ENCODE measurements around the gene GNG13. TPM values are rescaled to one million over a fixed set of nuclear protein-coding genes. Genes with fewer than 3 reads are reported as not detected.

The GNG13 gene
- total and polyA plus RNA-seq, 9 of the 15 experiments (the other 6 are each of a cell fraction or from before 2014, with no cell fraction given) = not detected

DNA sequence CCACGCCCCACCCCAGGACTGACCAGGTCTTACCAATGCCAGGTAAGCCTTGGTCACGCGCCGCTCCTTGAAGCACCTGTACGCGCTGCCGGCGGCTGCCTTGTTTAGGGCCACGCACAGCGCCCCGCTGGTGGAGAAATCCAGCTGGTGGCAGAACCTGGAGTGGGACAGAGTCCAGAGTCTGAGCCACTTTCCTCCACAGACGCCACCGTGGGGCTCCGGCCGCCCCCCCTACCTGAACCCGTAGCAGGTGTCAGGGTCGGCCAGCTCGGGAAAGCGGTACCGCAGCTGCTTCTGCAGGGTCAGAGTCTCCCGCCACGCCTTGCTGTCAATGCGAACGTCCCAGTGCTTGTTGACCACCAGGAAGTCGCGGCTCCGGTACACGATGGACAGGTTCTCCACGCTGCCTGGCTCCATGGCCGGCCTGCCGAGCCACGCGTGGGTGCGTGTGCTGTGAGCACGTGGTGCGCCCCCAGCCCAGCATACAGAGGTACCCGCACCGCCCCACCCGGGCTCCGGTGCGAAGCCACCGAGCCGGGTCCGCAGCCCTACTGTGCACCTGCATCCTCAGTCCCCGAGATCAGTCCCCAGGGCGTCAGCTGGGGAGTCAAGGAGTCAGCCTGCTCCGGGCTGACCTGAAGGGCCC, 13.1 kb downstream of the GNG13 start (continued):
- TF ChIP-seq, protein P1, sequence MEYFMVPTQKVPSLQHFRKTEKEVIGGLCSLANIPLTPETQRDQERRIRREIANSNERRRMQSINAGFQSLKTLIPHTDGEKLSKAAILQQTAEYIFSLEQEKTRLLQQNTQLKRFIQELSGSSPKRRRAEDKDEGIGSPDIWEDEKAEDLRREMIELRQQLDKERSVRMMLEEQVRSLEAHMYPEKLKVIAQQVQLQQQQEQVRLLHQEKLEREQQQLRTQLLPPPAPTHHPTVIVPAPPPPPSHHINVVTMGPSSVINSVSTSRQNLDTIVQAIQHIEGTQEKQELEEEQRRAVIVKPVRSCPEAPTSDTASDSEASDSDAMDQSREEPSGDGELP (CRISPR knock-in tag; IDR thresholded peaks at IDR 0.05; ENCODE audit: borderline replicate concordance) = peak; percentile 80
- TF ChIP-seq ZNF717 (CRISPR knock-in tag; IDR thresholded peaks at IDR 0.05) = no peak
- no peak for TF ChIP-seq PHB2 (IDR thresholded peaks at IDR 0.05; ENCODE audit: low read depth)
- TF ChIP-seq CREM (IDR thresholded peaks at IDR 0.05; ENCODE audit: low read depth) = no peak
- TF ChIP-seq COPS2 (conservative IDR thresholded peaks at IDR 0.05) = no peak
- TF ChIP-seq NFYB (IDR thresholded peaks at IDR 0.05; ENCODE audit: extremely low read depth, insufficient read length) = no peak
- TF ChIP-seq, protein P2, sequence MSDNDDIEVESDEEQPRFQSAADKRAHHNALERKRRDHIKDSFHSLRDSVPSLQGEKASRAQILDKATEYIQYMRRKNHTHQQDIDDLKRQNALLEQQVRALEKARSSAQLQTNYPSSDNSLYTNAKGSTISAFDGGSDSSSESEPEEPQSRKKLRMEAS (CRISPR knock-in tag; IDR thresholded peaks at IDR 0.05) = peak; percentile 42
- TF ChIP-seq JUND (IDR thresholded peaks at IDR 0.05; ENCODE audit: borderline replicate concordance, low read depth, low read length) = no peak
- TF ChIP-seq JUND (tag; IDR thresholded peaks at IDR 0.05; ENCODE audit: borderline replicate concordance, low read depth, low read length) = no peak
- no peak for TF ChIP-seq CEBPB (tag; IDR thresholded peaks at IDR 0.05)
- TF ChIP-seq ZNF436 (CRISPR knock-in tag; IDR thresholded peaks at IDR 0.05) = no peak
- TF ChIP-seq ZNF12 (CRISPR knock-in tag; IDR thresholded peaks at IDR 0.05) = peak; percentile 19; the same call in 1 of the 2 replicates
- no peak for TF ChIP-seq ZKSCAN8 (CRISPR knock-in tag; IDR thresholded peaks at IDR 0.05)
- no peak for TF ChIP-seq DNMT1 (IDR thresholded peaks at IDR 0.05)
- TF ChIP-seq, protein P3, sequence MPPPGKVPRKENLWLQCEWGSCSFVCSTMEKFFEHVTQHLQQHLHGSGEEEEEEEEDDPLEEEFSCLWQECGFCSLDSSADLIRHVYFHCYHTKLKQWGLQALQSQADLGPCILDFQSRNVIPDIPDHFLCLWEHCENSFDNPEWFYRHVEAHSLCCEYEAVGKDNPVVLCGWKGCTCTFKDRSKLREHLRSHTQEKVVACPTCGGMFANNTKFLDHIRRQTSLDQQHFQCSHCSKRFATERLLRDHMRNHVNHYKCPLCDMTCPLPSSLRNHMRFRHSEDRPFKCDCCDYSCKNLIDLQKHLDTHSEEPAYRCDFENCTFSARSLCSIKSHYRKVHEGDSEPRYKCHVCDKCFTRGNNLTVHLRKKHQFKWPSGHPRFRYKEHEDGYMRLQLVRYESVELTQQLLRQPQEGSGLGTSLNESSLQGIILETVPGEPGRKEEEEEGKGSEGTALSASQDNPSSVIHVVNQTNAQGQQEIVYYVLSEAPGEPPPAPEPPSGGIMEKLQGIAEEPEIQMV (tag; conservative IDR thresholded peaks at IDR 0.05; ENCODE audit: low read depth) = no peak
- TF ChIP-seq, protein P4, sequence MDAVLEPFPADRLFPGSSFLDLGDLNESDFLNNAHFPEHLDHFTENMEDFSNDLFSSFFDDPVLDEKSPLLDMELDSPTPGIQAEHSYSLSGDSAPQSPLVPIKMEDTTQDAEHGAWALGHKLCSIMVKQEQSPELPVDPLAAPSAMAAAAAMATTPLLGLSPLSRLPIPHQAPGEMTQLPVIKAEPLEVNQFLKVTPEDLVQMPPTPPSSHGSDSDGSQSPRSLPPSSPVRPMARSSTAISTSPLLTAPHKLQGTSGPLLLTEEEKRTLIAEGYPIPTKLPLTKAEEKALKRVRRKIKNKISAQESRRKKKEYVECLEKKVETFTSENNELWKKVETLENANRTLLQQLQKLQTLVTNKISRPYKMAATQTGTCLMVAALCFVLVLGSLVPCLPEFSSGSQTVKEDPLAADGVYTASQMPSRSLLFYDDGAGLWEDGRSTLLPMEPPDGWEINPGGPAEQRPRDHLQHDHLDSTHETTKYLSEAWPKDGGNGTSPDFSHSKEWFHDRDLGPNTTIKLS (IDR thresholded peaks at IDR 0.05; ENCODE audit: borderline replicate concordance, low read depth) = no peak
- TF ChIP-seq ZNF124 (CRISPR knock-in tag; IDR thresholded peaks at IDR 0.05) = no peak
- no peak for TF ChIP-seq RCOR1 (IDR thresholded peaks at IDR 0.05; ENCODE audit: borderline replicate concordance in 1 of 2, low read depth in 2 of 2, low read length in 2 of 2)
- no peak for TF ChIP-seq BDP1 (IDR thresholded peaks at IDR 0.05; ENCODE audit: insufficient read depth, insufficient read length)
- TF ChIP-seq TARDBP (IDR thresholded peaks at IDR 0.05) = no peak
- TF ChIP-seq RBM17 (IDR thresholded peaks at IDR 0.05; ENCODE audit: borderline replicate concordance, low read depth, low read length) = no peak
- no peak for TF ChIP-seq HDAC8 (tag; IDR thresholded peaks at IDR 0.05)
- TF ChIP-seq CBFA2T2 (conservative IDR thresholded peaks at IDR 0.05) = no peak
- TF ChIP-seq MTA1 (IDR thresholded peaks at IDR 0.05; ENCODE audit: borderline replicate concordance) = no peak
- TF ChIP-seq, protein P5, sequence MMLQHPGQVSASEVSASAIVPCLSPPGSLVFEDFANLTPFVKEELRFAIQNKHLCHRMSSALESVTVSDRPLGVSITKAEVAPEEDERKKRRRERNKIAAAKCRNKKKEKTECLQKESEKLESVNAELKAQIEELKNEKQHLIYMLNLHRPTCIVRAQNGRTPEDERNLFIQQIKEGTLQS (IDR thresholded peaks at IDR 0.05) = no peak
- TF ChIP-seq, protein P5 (CRISPR knock-in tag; conservative IDR thresholded peaks at IDR 0.05) = 0 out of 2 replicates have a peak, but pooled peaks have one; percentile 41
- no peak for TF ChIP-seq CHD2 (IDR thresholded peaks at IDR 0.05; ENCODE audit: low read depth, low read length)

Measured in K562 (cell line).